ENCODE measurements around the gene D2HGDH. TPM values are rescaled to one million over a fixed set of nuclear protein-coding genes. Genes with fewer than 3 reads are reported as not detected.

The D2HGDH gene
- total and polyA plus RNA-seq, 10 of the 15 experiments (the other 5 are each of a cell fraction or from before 2014, with no cell fraction given), result 0.52 to 32.1 (median 11.0) TPM

DNA sequence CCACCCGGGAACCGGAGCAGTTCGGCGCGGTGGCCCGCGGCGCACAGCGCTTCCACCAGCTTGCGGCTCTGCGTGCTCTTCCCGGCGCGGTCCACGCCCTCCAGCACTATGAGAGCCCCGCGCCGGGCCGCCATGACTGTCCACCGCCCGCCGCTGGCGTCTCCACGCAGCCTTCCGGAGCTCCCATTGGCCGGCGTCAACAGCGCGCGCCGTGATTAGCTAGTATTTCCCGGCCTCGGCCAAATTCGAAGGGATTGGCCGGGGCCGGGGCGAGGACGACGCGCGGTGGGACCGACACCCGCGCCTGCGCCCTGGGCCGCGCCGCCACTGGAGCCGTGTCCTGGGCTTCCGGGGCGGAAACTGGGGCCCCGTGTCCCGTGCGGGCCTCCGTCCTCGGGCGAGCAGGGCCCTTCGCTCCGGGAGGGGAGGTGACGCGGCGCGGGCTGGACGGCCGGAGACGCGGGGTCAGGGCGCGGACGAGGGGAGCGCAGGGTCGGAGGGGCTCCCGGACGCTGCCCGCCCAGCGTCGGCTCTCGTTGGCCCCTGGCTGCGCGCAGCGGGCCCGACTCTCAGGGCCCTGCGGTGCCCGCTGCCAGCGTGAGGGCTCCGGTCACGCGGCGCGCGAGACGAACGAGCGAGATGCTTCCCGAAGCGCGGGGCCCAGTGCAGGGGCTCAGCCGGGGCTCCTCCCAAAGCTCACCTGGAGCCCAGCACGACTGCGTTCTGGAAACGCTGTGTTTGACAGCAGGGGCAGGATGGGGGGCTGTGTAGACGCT is 47.6 kb upstream of the D2HGDH start, which contains the start of gene DTYMK:
TSS of gene DTYMK (minus strand) at position 166 of the 776 bp plus-strand sequence. CDS start at position 134, 32 bp downstream.
- Histone ChIP-seq H4K20me1 (ENCODE audit: control insufficient read depth, insufficient read depth) (no peaks in the 10 kb centered on the region), H2AFZ (ENCODE audit: control insufficient read depth, low read depth, low read length) (peak within 1 kb of the TSS; percentile 85), H3K27ac (ENCODE audit: control insufficient read depth, insufficient read depth) (peak within 1 kb of the TSS; percentile 90), H3K9me3 (replicated peaks; ENCODE audit: control insufficient read depth, insufficient read depth, low read length) (no peaks in the 10 kb centered on the region), H3K4me3 (peak within 1 kb of the TSS; percentile 88), H3K9ac (ENCODE audit: control insufficient read depth, insufficient read depth, low read length) (peak within 1 kb of the TSS; percentile 97), H3K4me2 (ENCODE audit: control insufficient read depth, insufficient read depth) (peak within 1 kb of the TSS; percentile 87), H3K27me3 (replicated peaks in 1 of 2; ENCODE audit: control insufficient read depth in 2 of 2, insufficient read depth in 2 of 2, low read length in 1 of 2) (no peaks in the 10 kb centered on the region), H3K79me2 (ENCODE audit: control insufficient read depth, insufficient read depth, low read length) (peaks cover 35% of the 10 kb centered on the region), H3K36me3 (ENCODE audit: control insufficient read depth in 2 of 2, insufficient read depth in 2 of 2, low read length in 1 of 2) (peaks cover 11 to 13% of the 10 kb centered on the region in 2 experiments; a peak in 3 of 4 replicates), H3K4me1 (ENCODE audit: control insufficient read depth, insufficient read depth, low read length) (peaks cover 7% of the 10 kb centered on the region; the same call in 1 of the 2 replicates)
- intact Hi-C loops (cut with micrococcal nuclease; ENCODE audit: unreplicated experiment) (loop anchor here (1.0 to 5.0 kb wide), 3 partner anchors 14 to 194 kb away; partner anchors contain the start of gene D2HGDH), in situ Hi-C loops (cut with MboI) (no loop called here)
- ChIA-PET RAD21 (ENCODE audit: unreplicated experiment) (interaction anchor here (1.0 to 1.7 kb wide), 8 partner anchors 14 to 468 kb away, joined by 3 to 18 read pairs (median 5); partner anchors contain the start of gene ING5), CTCF (interaction anchor here (1.0 to 1.6 kb wide), 5 partner anchors 15 to 192 kb away, joined by 3 to 13 read pairs (median 4); partner anchors contain the start of genes ATG4B, D2HGDH, ING5 and THAP4), SMC1A (ENCODE audit: uncharacterized antibody, unreplicated experiment) (interaction anchor here (0.8 to 2.7 kb wide), 3 partner anchors 15 to 384 kb away, joined by 3 to 11 read pairs (median 3); partner anchors contain the start of genes D2HGDH and ING5), POLR2A (interaction anchor here (0.6 to 1.8 kb wide), 8 partner anchors 11 to 373 kb away, joined by 3 to 9 read pairs (median 5); partner anchors contain the start of gene ING5)
- ATAC-seq (peak; percentile 97), DNase-seq (ENCODE audit: low read depth, low spot score) (peak; percentile 74), FAIRE-seq (no peak)
- TSS peak; percentile 77 for BruUV-seq (replicated peaks)
- 1% methylated on average over 83 of the region's 102 CpGs for WGBS (ENCODE audit: insufficient coverage, insufficient replicate concordance, low lambda C conversion rate, missing lambda C conversion rate)
- TF ChIP-seq CBFB (IDR thresholded peaks at IDR 0.05; ENCODE audit: low read depth) (no peak), DPF2 (IDR thresholded peaks at IDR 0.05) (peak; percentile 89), ZNF217 (IDR thresholded peaks at IDR 0.05) (peak; percentile 37; the same call in 1 of the 2 replicates), BHLHE40 (IDR thresholded peaks at IDR 0.05; ENCODE audit: borderline replicate concordance in 1 of 2, low read depth in 2 of 2, low read length in 1 of 2) (peak; percentile 50 to 94; a peak in 3 of 4 replicates), SPI1 (IDR thresholded peaks at IDR 0.05; ENCODE audit: borderline replicate concordance, insufficient read depth, low read depth, low read length) (no peak), SMAD5 (IDR thresholded peaks at IDR 0.05; ENCODE audit: low read depth) (peak; percentile 30), ZBED1 (IDR thresholded peaks at IDR 0.05; ENCODE audit: borderline replicate concordance) (no peak; the same call in 1 of the 2 replicates), SIN3A (IDR thresholded peaks at IDR 0.05; ENCODE audit: low read depth, low read length) (no peak; the same call in 1 of the 2 replicates)
- TF ChIP-seq, protein P1, sequence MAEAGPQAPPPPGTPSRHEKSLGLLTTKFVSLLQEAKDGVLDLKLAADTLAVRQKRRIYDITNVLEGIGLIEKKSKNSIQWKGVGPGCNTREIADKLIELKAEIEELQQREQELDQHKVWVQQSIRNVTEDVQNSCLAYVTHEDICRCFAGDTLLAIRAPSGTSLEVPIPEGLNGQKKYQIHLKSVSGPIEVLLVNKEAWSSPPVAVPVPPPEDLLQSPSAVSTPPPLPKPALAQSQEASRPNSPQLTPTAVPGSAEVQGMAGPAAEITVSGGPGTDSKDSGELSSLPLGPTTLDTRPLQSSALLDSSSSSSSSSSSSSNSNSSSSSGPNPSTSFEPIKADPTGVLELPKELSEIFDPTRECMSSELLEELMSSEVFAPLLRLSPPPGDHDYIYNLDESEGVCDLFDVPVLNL (IDR thresholded peaks at IDR 0.05; ENCODE audit: low read depth, low read length), result peak; percentile 95
- TF ChIP-seq, protein P2, sequence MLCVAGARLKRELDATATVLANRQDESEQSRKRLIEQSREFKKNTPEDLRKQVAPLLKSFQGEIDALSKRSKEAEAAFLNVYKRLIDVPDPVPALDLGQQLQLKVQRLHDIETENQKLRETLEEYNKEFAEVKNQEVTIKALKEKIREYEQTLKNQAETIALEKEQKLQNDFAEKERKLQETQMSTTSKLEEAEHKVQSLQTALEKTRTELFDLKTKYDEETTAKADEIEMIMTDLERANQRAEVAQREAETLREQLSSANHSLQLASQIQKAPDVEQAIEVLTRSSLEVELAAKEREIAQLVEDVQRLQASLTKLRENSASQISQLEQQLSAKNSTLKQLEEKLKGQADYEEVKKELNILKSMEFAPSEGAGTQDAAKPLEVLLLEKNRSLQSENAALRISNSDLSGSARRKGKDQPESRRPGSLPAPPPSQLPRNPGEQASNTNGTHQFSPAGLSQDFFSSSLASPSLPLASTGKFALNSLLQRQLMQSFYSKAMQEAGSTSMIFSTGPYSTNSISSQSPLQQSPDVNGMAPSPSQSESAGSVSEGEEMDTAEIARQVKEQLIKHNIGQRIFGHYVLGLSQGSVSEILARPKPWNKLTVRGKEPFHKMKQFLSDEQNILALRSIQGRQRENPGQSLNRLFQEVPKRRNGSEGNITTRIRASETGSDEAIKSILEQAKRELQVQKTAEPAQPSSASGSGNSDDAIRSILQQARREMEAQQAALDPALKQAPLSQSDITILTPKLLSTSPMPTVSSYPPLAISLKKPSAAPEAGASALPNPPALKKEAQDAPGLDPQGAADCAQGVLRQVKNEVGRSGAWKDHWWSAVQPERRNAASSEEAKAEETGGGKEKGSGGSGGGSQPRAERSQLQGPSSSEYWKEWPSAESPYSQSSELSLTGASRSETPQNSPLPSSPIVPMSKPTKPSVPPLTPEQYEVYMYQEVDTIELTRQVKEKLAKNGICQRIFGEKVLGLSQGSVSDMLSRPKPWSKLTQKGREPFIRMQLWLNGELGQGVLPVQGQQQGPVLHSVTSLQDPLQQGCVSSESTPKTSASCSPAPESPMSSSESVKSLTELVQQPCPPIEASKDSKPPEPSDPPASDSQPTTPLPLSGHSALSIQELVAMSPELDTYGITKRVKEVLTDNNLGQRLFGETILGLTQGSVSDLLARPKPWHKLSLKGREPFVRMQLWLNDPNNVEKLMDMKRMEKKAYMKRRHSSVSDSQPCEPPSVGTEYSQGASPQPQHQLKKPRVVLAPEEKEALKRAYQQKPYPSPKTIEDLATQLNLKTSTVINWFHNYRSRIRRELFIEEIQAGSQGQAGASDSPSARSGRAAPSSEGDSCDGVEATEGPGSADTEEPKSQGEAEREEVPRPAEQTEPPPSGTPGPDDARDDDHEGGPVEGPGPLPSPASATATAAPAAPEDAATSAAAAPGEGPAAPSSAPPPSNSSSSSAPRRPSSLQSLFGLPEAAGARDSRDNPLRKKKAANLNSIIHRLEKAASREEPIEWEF (IDR thresholded peaks at IDR 0.05; ENCODE audit: insufficient replicate concordance, low read depth, low read length), result no peak
- TF ChIP-seq, protein P3, sequence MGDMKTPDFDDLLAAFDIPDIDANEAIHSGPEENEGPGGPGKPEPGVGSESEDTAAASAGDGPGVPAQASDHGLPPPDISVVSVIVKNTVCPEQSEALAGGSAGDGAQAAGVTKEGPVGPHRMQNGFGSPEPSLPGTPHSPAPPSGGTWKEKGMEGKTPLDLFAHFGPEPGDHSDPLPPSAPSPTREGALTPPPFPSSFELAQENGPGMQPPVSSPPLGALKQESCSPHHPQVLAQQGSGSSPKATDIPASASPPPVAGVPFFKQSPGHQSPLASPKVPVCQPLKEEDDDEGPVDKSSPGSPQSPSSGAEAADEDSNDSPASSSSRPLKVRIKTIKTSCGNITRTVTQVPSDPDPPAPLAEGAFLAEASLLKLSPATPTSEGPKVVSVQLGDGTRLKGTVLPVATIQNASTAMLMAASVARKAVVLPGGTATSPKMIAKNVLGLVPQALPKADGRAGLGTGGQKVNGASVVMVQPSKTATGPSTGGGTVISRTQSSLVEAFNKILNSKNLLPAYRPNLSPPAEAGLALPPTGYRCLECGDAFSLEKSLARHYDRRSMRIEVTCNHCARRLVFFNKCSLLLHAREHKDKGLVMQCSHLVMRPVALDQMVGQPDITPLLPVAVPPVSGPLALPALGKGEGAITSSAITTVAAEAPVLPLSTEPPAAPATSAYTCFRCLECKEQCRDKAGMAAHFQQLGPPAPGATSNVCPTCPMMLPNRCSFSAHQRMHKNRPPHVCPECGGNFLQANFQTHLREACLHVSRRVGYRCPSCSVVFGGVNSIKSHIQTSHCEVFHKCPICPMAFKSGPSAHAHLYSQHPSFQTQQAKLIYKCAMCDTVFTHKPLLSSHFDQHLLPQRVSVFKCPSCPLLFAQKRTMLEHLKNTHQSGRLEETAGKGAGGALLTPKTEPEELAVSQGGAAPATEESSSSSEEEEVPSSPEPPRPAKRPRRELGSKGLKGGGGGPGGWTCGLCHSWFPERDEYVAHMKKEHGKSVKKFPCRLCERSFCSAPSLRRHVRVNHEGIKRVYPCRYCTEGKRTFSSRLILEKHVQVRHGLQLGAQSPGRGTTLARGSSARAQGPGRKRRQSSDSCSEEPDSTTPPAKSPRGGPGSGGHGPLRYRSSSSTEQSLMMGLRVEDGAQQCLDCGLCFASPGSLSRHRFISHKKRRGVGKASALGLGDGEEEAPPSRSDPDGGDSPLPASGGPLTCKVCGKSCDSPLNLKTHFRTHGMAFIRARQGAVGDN (IDR thresholded peaks at IDR 0.05), result peak; percentile 80
